T-cell (primary cell): Measurements from ENCODE around the gene ATP10A. TPM values are rescaled to one million over a fixed set of nuclear protein-coding genes. Genes with fewer than 3 reads are reported as not detected.
A peak's percentile ranks its signal among the peaks of the same experiment; 100 is the strongest.

Experiments used
- ATAC-seq, 4 experiments: fragments of 200-7000 bp in 3 of 4; fragments of 150-1000 bp in 1 of 4; cut with Tn5 transposase; replicated peaks in 1 of 4; 1 replicate in 3 of 4; 2 replicates in 1 of 4; pipeline ENCODE4 v1.10.0; 2021; ENCODE audit warnings: moderate library complexity in 3 of 4, mild to moderate bottlenecking in 2 of 4, moderate number of reproducible peaks in 1 of 4
- CTCF ChIA-PET, 2 donors: fragments of 300-600 bp; sonication (Branson Sonifier 250); formaldehyde crosslinking; loops; one replicate each; lab custom pipeline; 2022; ENCODE audit warnings: antibody characterized with exemption in 2 of 2; lab: Charles Lee
- POLR2A ChIA-PET, 2 donors: fragments of 300-600 bp; sonication (Branson Sonifier 250); formaldehyde crosslinking; loops; one replicate each; lab custom pipeline; 2022; ENCODE audit warnings: antibody characterized with exemption in 2 of 2; lab: Charles Lee
- DNase-seq, 35 experiments: peaks; one replicate each; pipeline versions ENCODE4 v3.0.0 to v3.0.0-alpha.2; 2013 to 2023
- H3K27ac ChIP-seq: one replicate; pipeline ENCODE4 v1.5.1; 2013; ENCODE audit warnings: low read length
- H3K27me3 ChIP-seq, 2 experiments: replicated peaks in 1 of 2; 1 replicate in 1 of 2; 2 replicates in 1 of 2; pipeline versions ENCODE4 v1.6.1 to v1.7.0; 2013; ENCODE audit warnings: low read length in 1 of 2, mixed read lengths in 1 of 2; ENCODE audit not compliant: control insufficient read depth in 2 of 2, insufficient read depth in 2 of 2; ENCODE audit errors: extremely low read depth in 1 of 2
- H3K36me3 ChIP-seq, 2 donors: 1 replicate in 1 of 2; 2 replicates in 1 of 2; pipeline versions ENCODE4 v1.6.1 to v1.7.0; 2013; ENCODE audit warnings: low read length in 1 of 2; ENCODE audit not compliant: control insufficient read depth in 2 of 2, insufficient read depth in 1 of 2; ENCODE audit errors: extremely low read depth in 1 of 2
- H3K4me1 ChIP-seq, 2 experiments: 1 replicate in 1 of 2; 2 replicates in 1 of 2; pipeline versions ENCODE4 v1.6.1 to v1.7.0; 2013; ENCODE audit warnings: low read length in 2 of 2, mixed read lengths in 1 of 2; ENCODE audit not compliant: insufficient read depth in 2 of 2, control insufficient read depth in 1 of 2; ENCODE audit errors: extremely low read depth in 1 of 2
- H3K4me3 ChIP-seq, 2 donors: 1 replicate in 1 of 2; 2 replicates in 1 of 2; pipeline versions ENCODE4 v1.5.1 to v1.7.0; 2013; ENCODE audit warnings: mild to moderate bottlenecking in 2 of 2, low read length in 1 of 2, moderate library complexity in 1 of 2; ENCODE audit not compliant: control insufficient read depth in 1 of 2; ENCODE audit errors: extremely low read depth in 1 of 2
- H3K9me3 ChIP-seq: 2 replicates; pipeline ENCODE4 v1.7.0; 2013
- H3K27ac Mint-ChIP-seq, 2 donors: one replicate each; pipeline ENCODE4 v1.8.0; 2020 to 2021; ENCODE audit warnings: mild to moderate bottlenecking in 2 of 2, mixed read lengths in 2 of 2
- H3K27me3 Mint-ChIP-seq, 2 donors: one replicate each; pipeline ENCODE4 v1.8.0; 2021 to 2022; ENCODE audit warnings: mixed read lengths in 2 of 2
- H3K36me3 Mint-ChIP-seq: one replicate; pipeline ENCODE4 v1.8.0; 2021; ENCODE audit warnings: mixed read lengths
- H3K4me1 Mint-ChIP-seq, 3 donors: one replicate each; pipeline ENCODE4 v1.8.0; 2020 to 2022; ENCODE audit warnings: mixed read lengths in 3 of 3, mild to moderate bottlenecking in 1 of 3
- H3K4me3 Mint-ChIP-seq, 3 donors: one replicate each; pipeline ENCODE4 v1.8.0; 2020 to 2022; ENCODE audit warnings: mild to moderate bottlenecking in 3 of 3, mixed read lengths in 3 of 3, moderate library complexity in 3 of 3
- H3K9me3 Mint-ChIP-seq, 3 donors: one replicate each; pipeline ENCODE4 v1.8.0; 2020 to 2022; ENCODE audit warnings: mixed read lengths in 3 of 3
- whole genome bisulfite sequencing: methylation state at CpG from one replicate; pipeline ENCODE4 v1.1.5; 2013; ENCODE audit warnings: missing lambda C conversion rate; ENCODE audit not compliant: insufficient coverage; 5-methylcytosine and 5-hydroxymethylcytosine counted together
- total RNA-seq, 35 experiments: library from RNA in 6 of 35; stranded (reverse) in 6 of 35; fragments of 120-200 nt in 1 of 35; gene quantifications; one replicate each; pipeline versions ENCODE4 v1.2.1 to v1.2.4 and lab custom pipeline; 2013 to 2026

Gene ATP10A
- total RNA-seq, 5 donors from 2014 or later (not counting 1 experiment from before 2014, with no cell fraction given), result 37.3 to 65.5 (median 53.4) TPM

GRCh38 chr15:25783607-25784540, 79.3 kb downstream of the ATP10A start:
- Histone ChIP-seq H3K9me3 (no peaks in the 10 kb centered on the region), H3K27ac (no peak overlapping the region), H3K4me3 (no peak overlapping the region), H3K27me3 (no peaks in the 10 kb centered on the region), H3K4me1 (peaks cover 4 to 18% of the 10 kb centered on the region in 2 experiments), H3K36me3 (peaks cover 0 to 19% of the 10 kb centered on the region in 2 donors)
- no peaks in the 10 kb centered on the region for H3K36me3 Mint-ChIP-seq
- DNase-seq (peak in 30 of 35 experiments; percentile 21 to 63 (median 44)), ATAC-seq (peak in 3 of 4 experiments; percentile 20 to 51 (median 43))
- H3K27me3 Mint-ChIP-seq, result no peaks in the 10 kb centered on the region
- ChIA-PET POLR2A (no interaction called here), CTCF (interaction anchor here (0.7 to 1.4 kb wide), 9 partner anchors 16 to 150 kb away, joined by 3 to 19 read pairs (median 3); no protein-coding TSS in a partner anchor)
- no peaks in the 10 kb centered on the region for H3K9me3 Mint-ChIP-seq
- H3K4me1 Mint-ChIP-seq, result peaks cover 43 to 45% (median 43%) of the 10 kb centered on the region in 3 donors
- peak overlapping the region; percentile 55 to 61 for H3K27ac Mint-ChIP-seq
- 77% methylated on average over 18 of the region's 19 CpGs for WGBS
- no peak overlapping the region for H3K4me3 Mint-ChIP-seq

- ChIA-PET CTCF (interaction anchor here (0.7 to 1.4 kb wide), 8 partner anchors 17 to 151 kb away, joined by 3 to 19 read pairs (median 4); no protein-coding TSS in a partner anchor), POLR2A (no interaction called here)
- Mint-ChIP-seq H3K36me3 (peaks cover 5% of the 10 kb centered on the region), H3K9me3 (no peaks in the 10 kb centered on the region), H3K27ac (peak overlapping the region; percentile 27 to 55), H3K27me3 (no peaks in the 10 kb centered on the region), H3K4me3 (no peak overlapping the region), H3K4me1 (peaks cover 42 to 45% (median 43%) of the 10 kb centered on the region in 3 donors)
- Histone ChIP-seq H3K9me3 (no peaks in the 10 kb centered on the region), H3K27me3 (no peaks in the 10 kb centered on the region), H3K36me3 (peaks cover 0 to 19% of the 10 kb centered on the region in 2 donors), H3K4me3 (no peak overlapping the region), H3K4me1 (peaks cover 8 to 19% of the 10 kb centered on the region in 2 experiments), H3K27ac (no peak overlapping the region)
- DNase-seq (no peak), ATAC-seq (no peak)
- no CpG with 5 or more reads among the region's 3 CpGs for WGBS
Observed at GRCh38 chr15:25783134-25783533, 80.0 kb downstream of the ATP10A start.

GRCh38 chr15:25780479-25781255, 82.5 kb downstream of the ATP10A start:
- ATAC-seq (no peak), DNase-seq (peak in 1 of 35 experiments; percentile 19)
- Histone ChIP-seq H3K36me3 (peaks cover 0 to 23% of the 10 kb centered on the region in 2 donors), H3K9me3 (no peaks in the 10 kb centered on the region), H3K27ac (no peak overlapping the region), H3K4me1 (peaks cover 8 to 15% of the 10 kb centered on the region in 2 experiments), H3K4me3 (no peak overlapping the region), H3K27me3 (no peaks in the 10 kb centered on the region)
- WGBS, result 96% methylated on average over 28 of the region's 28 CpGs
- Mint-ChIP-seq H3K27ac (peak overlapping the region in 1 of 2 donors; percentile 22), H3K27me3 (no peaks in the 10 kb centered on the region), H3K9me3 (no peaks in the 10 kb centered on the region), H3K4me1 (peaks cover 38 to 44% (median 39%) of the 10 kb centered on the region in 3 donors), H3K4me3 (no peak overlapping the region), H3K36me3 (peaks cover 11% of the 10 kb centered on the region)
- ChIA-PET CTCF (no interaction called here), POLR2A (no interaction called here)

GRCh38 chr15:25778161-25778560, 85.0 kb downstream of the ATP10A start:
- DNase-seq, result no peak
- Mint-ChIP-seq H3K27ac (peak overlapping the region in 1 of 2 donors; percentile 34), H3K4me1 (peaks cover 23 to 33% (median 26%) of the 10 kb centered on the region in 3 donors), H3K9me3 (no peaks in the 10 kb centered on the region), H3K27me3 (no peaks in the 10 kb centered on the region), H3K36me3 (peaks cover 11% of the 10 kb centered on the region), H3K4me3 (peak overlapping the region in 1 of 3 donors; percentile 49)
- peaks cover 0 to 21% of the 10 kb centered on the region in 2 donors for H3K36me3 ChIP-seq
- no peak overlapping the region for H3K4me3 ChIP-seq
- ATAC-seq, result no peak
- POLR2A ChIA-PET, result no interaction called here
- H3K27ac ChIP-seq, result no peak overlapping the region
- H3K9me3 ChIP-seq, result no peaks in the 10 kb centered on the region
- H3K4me1 ChIP-seq, result peaks cover 8% of the 10 kb centered on the region in 2 experiments
- WGBS, result 86% methylated on average over 1 of the region's 1 CpG
- no peaks in the 10 kb centered on the region for H3K27me3 ChIP-seq
- CTCF ChIA-PET, result interaction anchor here (0.6 kb wide), 2 partner anchors 19 to 356 kb away, joined by 3 to 4 read pairs; no protein-coding TSS in a partner anchor

- H3K36me3 ChIP-seq, result peaks cover 4 to 21% of the 10 kb centered on the region in 2 donors
- ATAC-seq (no peak), DNase-seq (no peak)
- H3K36me3 Mint-ChIP-seq, result peaks cover 18% of the 10 kb centered on the region
- WGBS, result 100% methylated on average over 5 of the region's 11 CpGs
- no peaks in the 10 kb centered on the region for H3K27me3 Mint-ChIP-seq
- H3K4me3 ChIP-seq, result no peak overlapping the region
- ChIA-PET CTCF (no interaction called here), POLR2A (no interaction called here)
- H3K9me3 Mint-ChIP-seq, result no peaks in the 10 kb centered on the region
- H3K27ac ChIP-seq, result no peak overlapping the region
- no peaks in the 10 kb centered on the region for H3K27me3 ChIP-seq
- no peak overlapping the region for H3K27ac Mint-ChIP-seq
- H3K4me1 ChIP-seq, result peaks cover 8% of the 10 kb centered on the region in 2 experiments
- H3K4me3 Mint-ChIP-seq, result no peak overlapping the region
- peaks cover 23 to 33% (median 25%) of the 10 kb centered on the region in 3 donors for H3K4me1 Mint-ChIP-seq
- H3K9me3 ChIP-seq, result no peaks in the 10 kb centered on the region
Observed at GRCh38 chr15:25777037-25777436, 86.1 kb downstream of the ATP10A start.
